Activated effector memory CD4-positive, alpha-beta T cell treated with anti-CD3 and anti-CD28 coated beads, Interleukin-2, amount 50 U/mL, for 16 hours (primary cell): ENCODE results near the gene PRMT5.
A peak's percentile ranks its signal among the peaks of the same experiment; 100 is the strongest.
"Not testable (repeated sequence)": the region's sequence is repeated elsewhere in the genome, so short reads cannot be mapped to it uniquely, and the experiment has no call there.

ENCODE experiments used
- DNase-seq: peaks from one replicate; pipeline ENCODE4 v3.0.0-alpha.2; 2020

Gene PRMT5

DNA sequence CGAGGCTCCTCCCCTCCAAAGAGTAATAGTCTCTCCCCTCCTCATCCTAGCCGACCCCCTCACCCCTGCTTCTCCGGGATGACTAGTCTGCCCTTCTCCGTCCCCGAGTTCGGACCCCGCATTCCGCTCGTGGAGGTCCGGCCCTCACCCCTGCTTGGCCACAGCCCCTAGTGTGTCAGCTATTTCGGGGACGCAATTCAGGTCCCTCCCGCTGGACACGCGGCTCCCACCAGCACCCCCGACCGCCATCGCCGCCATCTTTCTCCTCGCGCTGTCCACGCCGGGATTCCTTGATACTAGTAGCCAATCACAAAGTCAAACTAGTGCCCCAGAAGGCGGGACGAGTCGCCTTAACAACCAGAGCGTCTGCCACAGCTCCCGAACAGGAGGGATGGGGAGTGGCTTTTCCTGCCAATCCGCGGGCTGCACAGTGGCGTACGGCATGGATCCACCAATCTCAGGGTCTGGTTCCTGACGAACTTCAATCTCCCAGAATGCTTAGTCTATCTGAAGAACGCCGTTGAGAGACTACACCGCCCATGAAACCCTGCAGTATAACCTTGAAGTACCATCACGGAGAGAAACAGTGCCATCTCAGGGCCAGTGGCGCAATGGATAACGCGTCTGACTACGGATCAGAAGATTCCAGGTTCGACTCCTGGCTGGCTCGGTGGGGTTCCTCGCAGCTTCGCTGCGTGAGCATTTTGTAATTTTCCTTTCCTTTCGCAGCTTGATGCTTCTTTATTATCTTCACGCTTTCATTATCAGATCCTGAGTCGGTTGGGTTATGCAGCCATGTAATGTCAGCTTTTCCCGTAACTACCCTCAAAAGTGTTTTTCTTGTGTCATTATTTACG, at the start of gene PRMT5:
PRMT5 (minus strand) TSS at position 273 of the 857 bp plus-strand sequence; CDS start at position 258, 15 bp downstream.
- DNase-seq = peak; percentile 99

DNA sequence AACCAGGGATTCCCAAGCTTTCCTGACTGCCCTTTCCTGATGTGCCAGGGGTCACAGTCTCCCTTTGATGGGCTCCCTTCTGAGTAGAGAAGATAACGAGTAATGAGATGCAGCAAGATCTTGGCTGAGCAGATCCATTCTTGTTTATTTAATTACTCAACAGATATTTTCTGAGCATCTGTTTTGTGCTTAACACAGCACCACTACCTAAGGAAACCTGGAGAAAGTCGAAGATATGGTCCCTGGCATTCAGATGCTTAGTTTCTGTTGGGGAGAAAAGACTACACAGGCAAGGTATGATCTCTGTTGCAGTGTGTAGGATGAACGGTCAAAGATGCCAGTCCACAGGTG, 49.3 kb upstream of the PRMT5 start:
- DNase-seq = no peak

DNA sequence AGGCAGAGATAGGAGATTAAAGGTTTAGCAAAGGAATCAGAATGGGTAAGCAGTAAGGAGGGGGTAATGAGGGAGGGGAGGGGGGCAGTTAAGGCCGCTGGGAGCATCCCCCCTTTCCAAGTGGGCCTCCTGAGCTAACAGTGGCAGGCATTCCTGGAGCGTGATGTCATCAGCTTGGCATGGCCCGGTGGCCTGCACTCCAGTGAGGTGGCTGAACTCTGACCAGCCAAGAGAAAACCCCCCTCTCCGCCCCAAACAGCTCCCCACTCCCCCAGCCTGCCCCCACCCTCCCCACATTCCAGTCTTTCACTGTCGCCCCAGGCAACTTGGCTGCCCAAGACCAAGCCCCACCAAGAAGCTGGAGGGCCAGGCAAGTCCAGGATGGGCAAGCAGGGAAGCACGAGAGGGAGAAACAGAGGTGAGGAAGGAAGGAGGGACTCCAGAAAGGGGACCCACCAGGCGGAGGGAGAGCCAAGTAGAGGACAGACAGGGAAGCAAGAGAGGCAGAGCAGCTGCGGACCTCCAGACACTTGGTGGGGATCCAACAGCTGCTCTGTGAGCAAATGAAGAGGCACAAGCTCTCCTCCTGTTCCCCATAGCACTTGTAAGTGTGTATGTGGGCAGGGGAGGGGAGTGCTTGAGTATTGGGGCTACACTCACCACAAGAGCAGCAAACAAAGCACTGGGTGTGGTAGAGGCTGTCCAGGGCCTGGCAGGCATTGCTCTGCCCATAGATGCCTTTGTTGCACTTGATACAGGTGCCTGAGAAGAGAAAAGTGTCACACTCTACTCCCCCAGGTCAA, 48.7 kb upstream of the PRMT5 start:
- DNase-seq = no peak

DNA sequence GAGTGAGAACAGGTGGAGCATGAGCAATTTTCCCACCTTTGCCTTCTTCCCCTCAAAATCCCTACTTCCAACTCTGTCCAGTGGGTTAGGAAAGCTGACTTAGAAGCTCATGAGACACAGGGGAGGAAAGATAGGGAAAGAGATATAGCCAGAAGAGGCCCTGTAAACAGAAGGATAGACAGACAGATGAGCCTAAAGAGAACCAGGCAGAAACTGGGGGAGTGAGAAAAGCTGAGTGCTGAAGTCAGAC, 48.2 kb upstream of the PRMT5 start:
- no peak for DNase-seq

DNA sequence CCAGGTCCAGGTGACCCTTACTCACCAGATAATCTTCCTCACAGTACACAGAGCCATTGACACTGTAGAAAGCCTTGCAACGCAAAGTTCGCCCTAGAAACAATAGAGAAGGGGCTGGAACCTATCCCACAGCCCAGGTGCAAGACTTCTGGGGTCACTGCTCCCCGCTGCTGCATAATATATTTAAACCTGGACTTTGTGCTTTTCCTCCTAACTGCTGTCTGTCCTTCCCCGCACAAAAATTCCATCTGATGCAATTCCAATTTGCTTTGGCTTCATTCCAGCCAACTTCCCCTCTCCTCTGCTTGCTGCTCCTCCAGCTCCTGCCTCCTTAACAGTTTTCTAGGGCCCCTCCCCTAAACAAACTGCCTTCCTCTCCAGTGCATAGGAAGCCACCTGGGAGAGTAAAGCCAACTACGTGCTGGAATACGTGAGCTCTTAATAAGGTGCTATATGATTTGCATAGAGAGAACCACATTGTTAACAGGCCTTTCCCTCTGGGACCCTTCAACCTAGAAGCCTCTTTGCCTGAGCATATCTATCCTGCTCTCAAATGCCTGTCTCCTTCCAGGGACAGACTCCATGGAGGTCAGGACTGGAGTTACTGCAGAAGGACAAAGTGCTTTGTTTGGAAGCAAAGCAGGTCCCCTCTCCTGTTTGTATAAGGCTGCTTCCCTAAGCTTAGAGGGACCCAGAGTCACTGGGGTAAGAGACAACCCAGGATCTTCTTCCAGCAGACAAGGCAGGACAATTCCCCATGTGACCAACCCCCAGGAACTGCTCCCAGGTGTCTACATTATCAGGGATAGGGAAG, 47.7 kb upstream of the PRMT5 start:
- no peak for DNase-seq

DNA sequence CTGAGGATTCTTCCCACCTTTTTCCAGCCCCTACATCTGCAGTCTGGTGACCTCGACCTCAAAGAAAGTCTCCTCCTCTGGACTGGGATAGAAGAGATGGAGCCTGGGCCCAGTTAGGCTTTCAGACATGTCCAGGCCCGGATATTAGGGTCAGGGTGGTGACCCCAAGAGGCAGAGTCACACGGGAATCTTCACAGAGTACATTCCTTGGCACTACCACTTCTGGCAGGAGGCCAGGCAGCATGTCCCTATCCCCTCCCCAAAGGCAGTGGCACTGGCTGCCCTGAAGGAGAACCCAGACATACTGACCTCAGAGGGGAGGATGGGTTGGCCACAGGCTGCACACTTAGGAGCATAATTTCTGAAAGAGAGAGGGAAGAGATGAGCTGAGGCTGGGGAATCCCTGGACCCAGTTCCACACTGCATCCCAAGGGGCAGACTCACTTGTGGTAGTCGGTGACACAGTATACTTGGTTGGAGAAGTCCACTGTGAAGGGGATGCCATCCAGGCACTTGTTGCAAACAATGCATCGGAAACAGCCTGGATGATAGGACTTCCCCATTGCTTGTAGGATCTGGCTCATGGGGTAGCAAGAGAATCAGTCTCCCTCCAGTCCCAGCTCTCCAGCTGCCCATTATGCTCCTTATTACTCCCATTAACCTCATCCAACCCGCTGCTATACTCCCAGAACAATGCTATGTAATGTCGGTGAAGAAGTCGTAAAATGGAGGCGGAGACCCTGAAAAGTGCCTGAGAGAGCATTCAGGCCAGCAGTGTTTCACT, 45.5 kb upstream of the PRMT5 start:
- DNase-seq = no peak

DNA sequence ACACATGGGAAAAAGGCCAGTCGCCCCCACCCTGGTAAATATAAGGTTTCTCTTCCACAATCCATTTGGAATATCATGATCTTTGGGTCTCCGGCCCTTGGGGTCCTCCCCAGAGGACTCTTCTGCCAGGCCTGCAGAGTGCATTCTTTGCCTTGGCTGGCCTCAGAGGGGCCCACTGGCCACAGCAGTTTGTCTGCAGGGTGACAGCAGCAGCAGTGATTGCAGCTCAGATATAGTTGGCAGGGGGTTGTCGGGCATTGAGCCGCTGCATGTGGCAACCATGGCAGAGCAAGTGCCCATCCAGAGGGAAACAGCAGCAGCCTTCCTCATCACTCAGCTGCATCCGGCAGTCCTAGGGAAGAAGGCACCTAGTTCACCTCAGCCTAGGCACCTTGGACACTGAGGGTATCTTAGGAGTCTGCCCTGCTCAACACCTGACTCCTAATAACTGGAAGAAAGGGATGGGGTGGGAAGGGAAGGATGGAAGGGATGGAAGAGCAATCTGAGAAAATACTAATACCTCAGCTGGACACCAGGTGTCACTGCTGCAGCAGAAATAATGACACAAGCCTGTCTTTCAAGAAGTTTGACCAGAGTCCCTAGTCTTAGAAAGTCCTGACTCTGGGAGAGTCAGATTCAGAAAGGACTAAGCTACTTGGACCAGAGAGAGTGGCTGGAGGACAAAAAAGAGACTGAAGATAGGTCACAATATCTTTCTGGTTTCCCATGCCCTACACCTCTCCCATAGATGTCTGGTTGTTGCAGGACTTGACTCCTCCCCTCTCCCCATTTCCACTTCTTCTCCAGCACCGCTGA, 44.2 kb upstream of the PRMT5 start:
- no peak for DNase-seq

DNA sequence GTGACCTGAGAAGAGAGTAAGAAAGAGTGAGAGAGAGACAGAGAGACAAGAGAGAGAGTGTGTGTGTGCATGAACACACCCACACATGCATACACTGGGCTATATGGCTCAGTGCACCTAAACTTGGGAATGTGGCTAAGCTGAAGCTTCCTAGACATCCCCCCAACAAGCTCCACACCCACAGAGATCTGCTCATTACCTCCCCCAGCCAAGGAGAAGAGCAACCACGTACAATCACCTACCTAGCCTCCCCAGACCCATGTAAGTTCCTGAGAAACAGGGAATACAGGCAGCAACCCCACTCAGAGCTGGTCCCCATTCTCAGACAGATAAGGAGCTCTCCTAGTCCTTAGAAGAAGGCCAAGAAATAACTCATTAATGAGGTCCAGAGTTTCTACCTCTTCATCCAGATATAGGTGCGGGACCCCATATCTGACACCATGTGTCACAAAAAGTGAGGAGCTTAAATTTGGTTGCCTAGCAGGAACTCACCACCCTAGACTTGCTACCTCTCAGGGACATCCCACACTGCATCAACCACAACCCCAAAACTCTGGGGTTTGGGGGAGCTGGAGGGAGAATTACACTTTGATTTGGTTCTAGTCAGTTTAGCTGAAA, 43.2 kb upstream of the PRMT5 start:
- DNase-seq = no peak

DNA sequence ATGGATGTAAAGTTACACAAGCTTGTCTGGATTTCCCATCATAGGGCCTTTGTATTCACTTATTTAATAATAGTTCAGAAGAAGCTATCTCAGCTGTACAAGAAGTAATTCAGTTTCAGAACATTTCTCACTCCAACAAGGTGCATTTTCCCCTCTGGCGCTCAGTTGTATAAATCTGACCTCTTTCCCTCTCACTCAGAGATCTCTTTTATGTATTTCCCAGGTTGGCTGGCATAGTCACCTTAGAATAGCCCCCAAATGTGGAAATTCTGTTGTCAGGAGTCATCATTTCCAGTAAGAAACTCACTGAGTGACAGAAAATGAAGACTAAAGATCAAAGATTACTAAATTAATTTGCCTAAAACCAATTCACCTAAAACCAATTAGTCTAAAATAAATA, 42.0 kb upstream of the PRMT5 start:
- DNase-seq = no peak

DNA sequence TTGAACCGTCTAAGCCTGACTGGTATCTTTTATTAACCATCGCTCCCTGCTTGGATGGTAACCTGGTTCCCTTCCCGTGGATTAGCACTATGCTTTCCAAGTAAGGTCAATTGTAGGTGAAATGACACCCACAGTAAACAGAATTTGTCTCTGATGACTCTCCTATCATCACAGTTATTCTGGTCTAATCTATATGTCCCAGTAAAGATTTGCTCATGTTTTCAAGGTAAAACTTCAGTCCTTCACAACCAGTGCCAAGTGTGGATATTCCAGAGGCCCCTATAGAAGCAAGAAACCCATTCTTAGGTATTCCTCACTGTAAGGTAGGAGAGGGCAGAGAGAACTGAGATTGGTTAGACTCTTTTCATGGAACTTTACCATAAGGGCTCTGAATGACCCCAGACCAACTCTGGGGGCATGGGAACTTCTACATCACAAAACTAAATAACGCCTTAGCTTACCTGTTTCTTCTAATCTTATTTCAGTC, 37.6 kb upstream of the PRMT5 start:
- no peak for DNase-seq

DNA sequence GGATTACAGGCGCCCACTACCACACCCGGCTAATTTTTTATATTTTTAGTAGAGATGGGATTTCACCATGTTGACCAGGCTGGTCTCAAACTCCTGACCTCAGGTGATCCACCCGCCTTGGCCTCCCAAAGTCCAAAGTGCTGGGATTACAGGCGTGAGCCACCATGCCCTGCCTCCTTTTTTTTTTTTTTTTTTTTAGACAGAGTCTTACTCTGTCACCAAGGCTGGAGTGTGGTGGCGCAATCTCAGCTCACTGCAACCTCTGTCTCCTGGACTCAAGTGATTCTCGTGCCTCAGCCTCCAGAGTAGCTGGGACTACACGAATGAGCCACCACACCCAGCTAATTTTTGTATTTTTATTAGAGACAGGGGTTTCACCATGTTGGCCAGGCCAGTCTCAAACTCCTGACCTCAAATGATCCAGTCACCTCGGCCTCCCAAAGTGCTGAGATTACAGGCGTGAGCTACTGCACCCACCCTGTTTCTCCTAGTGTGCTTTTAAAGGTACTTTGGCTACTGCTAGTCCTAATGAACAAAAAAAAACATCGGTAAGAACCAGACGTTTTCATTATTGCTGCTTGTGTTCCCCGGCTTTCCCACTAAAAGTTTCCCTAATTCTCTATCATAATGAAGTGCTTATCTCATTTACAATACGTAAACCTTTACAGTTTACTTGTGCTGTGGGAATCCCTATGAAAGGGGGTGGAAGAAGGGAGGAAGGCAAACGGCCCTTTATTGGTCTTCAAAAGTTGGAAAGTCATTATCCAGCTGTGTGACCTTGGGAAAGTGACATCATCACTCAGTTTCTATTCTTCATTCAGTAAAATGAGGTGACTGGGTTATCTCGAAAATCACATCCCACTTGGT, 37.0 kb upstream of the PRMT5 start:
- not testable (repeated sequence) for DNase-seq

DNA sequence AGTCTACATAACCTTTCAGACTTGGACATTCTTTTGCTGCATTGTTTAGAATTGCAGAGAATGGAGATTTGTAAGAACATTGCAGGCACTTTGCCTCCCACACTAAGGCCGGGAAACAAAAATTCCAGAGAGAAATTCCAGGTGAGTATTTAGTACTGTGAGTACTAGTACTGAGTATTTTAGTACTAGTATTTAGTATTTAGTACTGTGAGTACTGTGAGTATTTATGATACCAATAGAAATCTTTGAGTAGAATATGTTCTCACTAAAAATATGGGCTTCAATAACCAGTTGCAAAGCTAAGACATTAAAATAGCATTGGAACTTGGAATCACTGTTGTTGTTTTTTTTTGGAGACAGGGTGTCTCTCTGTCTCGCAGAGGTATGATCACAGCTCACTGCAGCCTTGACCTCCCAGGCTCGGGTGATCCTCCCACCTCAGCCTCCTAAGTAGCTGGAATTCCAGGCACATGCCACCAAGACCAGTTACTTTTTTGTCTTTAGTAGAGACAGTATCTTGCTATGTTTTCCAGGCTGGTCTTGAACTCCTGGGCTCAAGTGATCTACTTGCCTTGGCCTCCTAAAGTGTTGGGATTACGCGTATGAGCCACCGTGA, 33.0 kb upstream of the PRMT5 start:
- no peak for DNase-seq

DNA sequence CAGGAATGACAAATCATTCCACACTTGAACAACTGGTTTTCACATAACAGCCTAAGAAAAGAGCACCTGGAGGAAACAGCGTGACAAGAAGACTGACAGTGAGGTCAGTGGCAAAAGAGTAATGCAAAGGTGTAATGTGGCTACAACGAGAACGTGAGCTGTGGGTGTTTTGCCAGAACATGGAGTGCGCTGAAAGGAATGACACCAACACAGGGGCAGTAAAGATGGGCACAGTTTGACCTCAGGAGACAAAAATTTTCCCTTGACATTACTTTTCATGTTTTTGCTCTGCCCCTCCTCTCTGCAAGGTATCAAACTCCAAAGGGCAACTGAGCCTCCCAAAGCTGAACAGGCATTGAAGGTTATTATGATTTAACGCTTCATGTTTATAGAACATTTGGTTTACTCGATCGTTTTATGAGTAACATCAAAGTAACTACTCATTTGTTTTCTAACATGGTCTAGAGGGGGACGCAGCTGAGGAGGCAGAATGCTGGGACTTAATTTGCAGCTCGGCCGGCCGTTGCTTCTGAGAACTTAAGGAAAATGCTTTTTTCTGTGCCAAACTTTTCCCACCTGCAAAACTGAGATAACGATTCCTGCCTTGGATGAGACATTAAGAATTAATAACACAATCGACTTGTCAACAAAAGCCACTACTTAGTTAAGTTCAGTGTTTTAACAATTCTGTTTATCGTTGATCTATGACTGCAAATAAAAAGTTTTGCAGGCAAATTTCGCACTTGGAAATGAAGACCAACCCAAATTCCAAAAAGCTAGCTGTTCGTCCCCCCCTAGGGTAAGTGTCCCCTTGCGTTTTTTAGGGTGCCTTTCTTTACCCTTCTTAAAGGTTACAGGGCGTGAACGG, 26.8 kb upstream of the PRMT5 start:
- DNase-seq = no peak

DNA sequence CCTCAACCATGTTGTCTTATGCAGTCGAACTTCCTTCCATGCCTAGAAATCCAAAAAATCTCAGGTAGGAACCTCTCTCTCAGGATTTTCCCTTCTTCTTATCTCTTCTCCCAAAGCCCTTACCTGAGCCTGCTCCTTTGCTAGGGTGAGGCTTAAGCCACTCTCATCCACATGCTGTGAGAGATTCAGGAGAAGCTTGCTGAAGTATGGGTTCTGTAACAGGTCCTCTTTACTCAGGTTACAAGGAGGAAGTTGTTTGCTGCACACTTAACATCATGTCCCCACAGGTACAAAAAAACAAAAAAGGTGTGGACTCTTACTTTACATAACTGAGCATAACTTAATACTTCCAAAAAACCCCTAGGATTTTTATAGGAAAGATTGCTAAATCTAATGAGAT, 23.2 kb upstream of the PRMT5 start:
- DNase-seq = no peak

DNA sequence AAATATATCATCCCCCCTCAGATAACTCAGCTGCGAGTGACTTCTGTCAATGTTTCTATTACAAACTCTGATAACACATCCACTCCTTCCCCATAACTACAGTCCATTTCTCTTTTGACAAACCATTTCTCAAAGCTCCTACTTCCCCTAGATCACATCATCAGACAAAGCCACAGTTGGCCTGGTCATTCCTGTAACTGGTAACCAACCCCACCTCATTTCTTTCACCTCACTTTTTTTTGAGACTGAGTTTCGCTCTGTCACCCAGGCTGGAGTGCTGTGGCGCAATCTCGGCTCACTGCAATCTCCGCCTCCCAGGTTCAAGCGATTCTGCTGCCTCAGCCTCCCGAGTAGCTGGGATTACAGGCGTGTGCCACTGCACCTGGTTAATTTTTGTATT, 22.6 kb upstream of the PRMT5 start:
- DNase-seq = not testable (repeated sequence)

DNA sequence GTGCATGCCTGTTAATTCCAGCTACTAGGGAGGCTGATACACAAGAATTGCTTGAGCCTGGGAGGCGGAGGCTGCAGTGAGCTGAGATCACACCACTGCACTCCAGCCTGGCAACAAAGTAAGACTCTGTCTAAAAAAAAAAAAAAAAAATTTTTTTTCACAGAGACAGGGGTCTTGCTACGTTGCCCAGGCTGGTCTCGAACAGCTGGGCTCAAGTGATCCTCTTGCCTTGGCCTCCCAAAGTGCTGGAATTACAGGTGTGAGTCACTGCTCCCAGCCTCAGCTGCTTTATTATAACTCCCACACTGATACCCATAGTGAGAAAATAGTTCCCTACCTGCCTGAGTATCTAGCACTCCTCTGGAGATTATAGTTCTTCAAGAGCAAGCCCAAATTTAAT, 16.5 kb upstream of the PRMT5 start:
- no peak for DNase-seq

DNA sequence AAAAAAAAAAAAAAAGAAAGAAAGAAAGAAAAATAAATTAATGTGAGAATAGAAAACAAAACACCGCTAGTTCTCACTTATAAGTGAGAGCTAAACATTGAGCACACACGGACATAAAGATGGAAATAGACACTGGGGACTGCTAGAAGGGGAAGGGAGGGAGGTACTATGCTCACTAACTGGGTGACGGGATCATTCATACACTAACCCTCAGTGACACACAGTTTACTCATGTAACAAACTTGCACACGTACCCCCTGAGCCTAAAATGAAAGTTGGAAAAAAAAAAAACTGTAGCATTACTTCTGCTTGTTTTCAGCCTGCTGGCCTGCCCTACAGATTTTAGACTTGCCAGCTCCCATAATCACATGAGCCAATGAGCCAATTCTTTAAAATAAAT, 10.5 kb upstream of the PRMT5 start:
- DNase-seq = no peak

DNA sequence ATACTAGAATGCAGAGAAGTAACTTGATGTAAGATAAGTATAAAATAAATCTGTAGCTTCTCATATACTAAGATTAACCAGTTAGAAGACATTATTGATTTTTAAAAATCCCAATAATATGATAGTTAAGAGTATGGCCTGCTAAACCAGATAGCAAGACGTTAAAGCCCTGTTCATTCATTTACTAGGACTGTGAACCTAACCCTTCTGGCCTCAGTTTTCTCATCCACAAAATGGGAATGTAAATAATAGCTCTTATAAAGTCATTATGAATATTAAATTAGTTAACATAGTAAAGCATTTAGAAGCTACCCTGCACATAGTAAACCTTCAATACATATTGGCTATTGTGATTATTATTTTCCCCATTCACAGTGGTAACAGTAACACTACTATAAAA, 6.0 kb upstream of the PRMT5 start:
- DNase-seq = no peak

DNA sequence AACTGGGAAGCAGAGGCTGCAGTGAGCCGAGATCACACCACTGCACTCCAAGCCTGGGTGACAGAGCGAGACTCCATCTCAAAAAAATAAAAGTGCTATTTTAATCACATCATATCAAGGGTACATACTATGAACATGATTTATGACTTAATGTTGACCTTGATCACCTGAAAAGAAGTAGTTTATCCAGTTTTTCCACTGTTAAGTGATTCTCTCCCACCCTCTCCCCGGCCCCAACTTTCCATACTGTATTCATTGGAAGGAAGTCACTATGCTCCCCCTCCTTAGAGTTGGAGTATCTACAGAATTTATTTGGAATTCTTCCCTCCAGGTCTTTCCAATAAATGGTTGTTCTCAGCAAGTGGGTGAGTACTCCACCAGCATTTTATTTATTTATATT, 3.0 kb upstream of the PRMT5 start:
- DNase-seq = no peak
